GM18517 (cell line): ENCODE data around the gene IL12RB2.
"Not testable (repeated sequence)": the region's sequence is repeated elsewhere in the genome, so short reads cannot be mapped to it uniquely, and the experiment has no call there.

ENCODE experiments used
- ATAC-seq: cut with Tn5 transposase; IDR thresholded peaks from one replicate; pipeline ENCODE4 v1.9.1; 2021; ENCODE audit warnings: mild to moderate bottlenecking, moderate library complexity; ENCODE audit not compliant: unreplicated experiment

Gene IL12RB2

DNA sequence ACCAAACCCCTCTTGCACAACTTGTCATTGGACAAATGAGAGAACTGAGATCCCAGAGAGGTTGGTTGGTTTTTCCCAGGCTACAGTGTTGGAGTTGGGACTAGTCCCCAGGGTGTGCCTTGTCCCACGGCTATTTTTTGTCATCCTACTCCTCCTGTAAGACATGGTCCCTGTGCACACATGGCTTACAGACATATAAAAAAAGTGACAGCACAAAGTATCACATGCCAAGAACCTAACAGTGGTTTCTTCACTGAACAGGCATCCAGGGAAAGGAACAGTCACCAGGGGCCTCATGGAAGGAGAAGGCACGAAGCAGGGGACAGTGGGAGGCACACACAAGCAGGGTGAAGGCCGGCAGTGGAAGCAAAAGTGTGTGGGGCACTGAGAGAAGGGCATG is 86.1 kb downstream of the IL12RB2 start:
- no peak for ATAC-seq

DNA sequence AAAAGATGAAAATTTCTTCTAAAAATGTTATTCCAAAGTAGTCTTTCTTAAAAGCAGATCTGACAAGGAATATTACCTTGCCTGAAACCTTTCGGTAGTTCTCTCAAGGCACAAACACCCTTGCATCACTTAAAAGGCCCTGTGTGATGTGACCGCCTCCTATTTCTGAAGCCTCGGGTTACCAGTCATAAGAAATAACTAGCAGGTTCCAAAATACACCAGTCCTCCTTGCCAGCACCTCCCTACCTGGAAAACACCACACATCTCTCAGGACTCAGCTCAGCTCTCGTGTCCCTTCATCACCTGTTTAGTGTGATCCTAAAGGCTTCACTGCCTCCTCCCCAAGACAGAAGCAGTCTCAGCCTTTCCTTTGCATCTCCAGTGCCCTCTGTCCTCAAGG is 86.9 kb downstream of the IL12RB2 start:
- no peak for ATAC-seq

DNA sequence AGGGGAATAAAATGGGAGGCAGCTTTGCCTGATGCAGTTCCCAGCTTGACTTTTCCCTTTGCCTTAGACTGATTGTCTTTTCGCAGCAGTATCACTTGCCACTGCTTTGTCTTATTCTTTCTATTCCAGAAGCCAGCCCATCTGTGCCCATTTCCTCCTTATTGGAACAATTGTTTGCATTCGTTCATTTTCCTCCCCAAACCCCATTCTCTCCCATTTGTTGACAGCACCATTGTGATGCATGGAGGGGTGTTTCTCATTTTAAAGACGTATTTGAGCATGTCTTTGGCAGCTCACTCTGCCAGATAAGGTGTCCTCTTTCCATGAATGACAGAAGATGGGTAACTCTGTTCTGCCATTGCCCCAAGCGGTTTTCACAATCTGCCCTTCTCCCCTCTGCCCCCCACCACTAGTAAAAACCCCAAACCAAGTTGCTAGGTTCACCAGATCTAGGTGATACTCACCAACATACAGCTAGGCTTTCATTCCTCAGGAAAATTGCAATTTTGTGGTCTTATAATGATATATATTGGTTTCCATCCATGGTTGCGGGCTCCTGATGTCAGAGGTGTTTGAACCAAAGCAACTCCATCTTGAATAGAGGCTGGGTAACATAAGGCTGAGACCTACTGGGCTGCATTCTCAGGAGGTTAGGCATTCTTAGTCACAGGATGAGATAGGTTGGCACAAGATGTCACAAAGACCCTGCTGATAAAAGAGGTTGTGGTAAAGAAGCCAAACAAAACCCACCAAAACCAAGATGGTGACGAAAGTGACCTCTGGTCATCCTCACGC is 91.7 kb downstream of the IL12RB2 start:
- no peak for ATAC-seq

DNA sequence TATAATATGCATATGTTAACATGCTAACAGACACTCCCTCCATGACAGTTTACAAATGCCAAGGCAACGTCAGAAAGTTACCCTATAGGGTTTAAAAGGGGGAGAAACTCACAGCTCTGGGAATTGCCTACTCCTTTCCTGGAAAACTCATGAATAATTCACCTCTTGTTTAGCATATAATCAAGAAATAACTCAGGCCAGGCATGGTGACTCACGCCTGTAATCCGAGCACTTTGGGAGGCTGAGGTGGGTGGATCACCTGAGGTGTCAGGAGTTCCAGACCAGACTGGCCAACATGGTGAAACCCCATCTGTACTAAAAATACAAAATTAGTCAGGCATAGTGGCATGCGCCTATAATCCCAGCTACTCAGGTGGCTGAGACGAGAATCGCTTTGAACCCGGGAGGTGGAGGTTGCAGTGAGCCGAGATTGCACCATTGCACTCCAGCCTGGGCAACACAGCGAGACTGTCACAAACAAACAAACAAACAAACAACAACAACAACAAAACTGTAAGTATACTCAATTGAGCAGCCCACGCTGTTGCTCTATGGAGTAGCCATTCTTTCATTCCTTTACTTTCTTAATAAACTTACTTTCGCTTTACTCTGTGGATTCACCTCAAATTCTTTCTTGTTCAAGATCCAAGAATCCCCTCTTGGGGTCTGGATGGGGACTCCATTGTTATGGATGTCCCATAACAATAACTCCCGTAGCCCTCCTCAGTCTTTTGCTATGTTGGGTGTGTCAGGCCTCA is 92.5 kb downstream of the IL12RB2 start:
- ATAC-seq: not testable (repeated sequence)

DNA sequence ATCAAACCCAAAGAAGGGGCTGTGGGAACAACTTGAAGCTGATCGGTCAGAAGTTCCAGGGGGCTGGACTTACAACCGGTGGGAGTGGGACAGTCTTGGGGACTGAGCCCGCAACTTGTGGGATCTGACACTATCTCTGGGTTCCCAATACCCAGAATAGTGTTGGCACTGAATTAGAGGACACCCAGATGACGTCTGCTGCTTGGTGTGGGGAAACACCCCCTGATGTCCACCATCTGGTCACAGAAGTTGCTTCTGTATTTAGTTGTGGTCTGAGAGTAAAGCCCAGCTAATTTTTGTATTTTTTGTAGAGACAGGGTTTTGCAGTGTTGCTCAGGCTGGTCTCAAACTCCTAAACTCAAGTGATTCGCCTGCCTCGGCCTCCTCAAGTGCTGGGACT is 93.8 kb downstream of the IL12RB2 start:
- ATAC-seq: no peak

DNA sequence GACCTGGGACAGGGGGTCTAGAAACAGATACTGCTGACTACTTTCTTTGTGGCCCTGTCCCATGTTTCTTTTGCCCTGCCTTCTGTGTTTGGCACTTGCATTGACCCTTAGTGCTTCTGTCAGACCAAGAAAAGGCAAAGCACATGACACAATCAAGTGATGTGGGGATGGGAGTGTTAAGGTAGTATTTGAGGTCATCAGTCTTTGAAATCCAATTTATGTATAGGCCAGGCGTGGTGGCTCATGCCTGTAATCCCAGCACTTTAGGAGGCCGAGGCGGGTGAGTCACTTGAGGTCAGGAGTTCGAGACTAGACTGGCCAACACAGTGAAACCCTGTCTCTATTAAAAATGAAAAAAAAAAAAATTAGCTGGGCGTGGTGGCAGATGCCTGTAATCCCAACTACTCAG is 96.5 kb downstream of the IL12RB2 start:
- no peak for ATAC-seq

DNA sequence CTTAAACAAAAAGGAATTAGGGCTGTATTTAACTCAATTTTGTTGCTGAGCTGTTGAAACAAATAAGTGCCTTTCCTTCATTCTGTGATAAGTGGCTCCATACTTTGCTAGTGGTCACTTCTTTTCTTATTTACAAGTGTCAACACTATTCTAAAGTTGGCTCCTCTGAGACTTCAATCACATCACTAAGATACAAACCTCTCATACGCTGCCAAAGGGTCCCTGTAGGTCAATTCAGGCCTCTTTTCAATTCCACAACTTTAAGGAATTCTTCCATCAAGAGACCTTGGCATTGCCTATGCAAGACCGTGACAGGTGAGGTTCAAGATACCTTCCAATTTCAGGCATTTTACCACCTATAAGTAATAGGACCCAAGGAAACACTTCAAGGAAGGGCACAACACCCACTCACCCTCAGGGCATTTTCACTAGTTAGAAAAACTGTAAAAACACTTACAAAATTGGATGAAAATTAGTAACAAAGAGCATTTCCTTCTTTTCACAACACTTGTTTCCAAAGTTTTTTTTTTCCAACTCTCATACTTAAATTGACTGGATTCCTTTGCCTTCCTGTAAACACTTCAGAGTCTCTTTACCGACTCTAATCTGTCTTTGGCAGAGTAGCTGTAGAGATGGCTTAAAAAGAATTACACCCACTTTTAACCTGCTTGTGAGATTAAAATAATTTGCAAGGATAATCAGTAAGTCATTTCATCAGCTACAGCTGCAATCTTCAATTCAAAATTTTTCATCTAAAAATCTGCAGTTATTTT is 98.0 kb downstream of the IL12RB2 start:
- ATAC-seq: no peak

DNA sequence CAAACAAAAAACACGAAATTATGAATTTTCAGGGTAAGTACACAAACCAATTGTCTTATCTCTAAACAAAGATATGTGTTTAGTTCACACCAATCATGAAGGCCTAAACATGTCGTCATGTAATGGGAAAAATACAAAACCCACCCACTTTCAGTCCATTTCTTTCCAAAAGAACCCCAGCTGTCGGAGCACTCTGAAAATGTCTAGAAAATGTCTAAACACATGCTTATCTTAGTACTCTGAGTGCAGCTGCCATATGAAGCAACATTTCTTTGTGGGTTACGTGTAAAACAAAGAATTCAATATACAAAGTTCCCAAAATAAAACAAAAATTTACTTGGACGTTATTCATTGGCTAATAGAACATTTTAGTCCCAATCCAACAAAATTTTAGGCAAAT is 99.8 kb downstream of the IL12RB2 start:
- no peak for ATAC-seq

DNA sequence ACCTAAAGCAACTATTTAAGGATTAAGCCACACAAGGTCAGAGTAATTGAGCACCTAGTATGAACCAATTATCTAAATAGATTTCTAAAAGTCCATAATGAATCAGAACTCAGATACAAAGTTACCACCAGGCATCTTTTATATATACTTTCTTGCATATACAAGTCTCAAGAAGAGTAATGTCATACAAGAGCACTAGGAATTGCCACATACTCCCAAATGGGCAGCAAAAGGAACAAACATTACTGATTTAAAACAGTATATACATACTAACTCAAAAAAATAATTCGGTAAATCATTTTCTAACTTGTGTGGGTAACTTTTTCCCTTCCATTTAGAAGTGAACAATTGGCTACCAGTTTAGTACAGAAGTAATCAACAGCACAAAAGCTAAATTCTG is 100.5 kb downstream of the IL12RB2 start:
- no peak for ATAC-seq

DNA sequence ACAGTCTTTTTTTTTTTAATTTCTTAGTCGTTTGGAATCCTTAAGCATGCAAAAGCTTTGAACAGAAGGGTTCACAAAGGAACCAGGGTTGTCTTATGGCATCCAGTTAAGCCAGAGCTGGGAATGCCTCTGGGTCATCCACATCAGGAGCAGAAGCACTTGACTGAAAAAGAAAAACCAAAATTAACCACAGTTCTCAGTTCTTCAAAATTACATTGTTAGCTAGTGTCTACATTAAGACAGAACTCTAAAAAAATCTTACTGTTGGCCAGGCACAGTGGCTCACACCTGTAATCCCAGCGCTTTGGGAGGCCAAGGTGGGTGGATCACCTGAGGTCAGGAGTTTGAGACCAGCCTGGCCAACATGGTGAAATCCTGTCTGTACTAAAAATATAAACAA is 105.4 kb downstream of the IL12RB2 start:
- ATAC-seq: not testable (repeated sequence)

DNA sequence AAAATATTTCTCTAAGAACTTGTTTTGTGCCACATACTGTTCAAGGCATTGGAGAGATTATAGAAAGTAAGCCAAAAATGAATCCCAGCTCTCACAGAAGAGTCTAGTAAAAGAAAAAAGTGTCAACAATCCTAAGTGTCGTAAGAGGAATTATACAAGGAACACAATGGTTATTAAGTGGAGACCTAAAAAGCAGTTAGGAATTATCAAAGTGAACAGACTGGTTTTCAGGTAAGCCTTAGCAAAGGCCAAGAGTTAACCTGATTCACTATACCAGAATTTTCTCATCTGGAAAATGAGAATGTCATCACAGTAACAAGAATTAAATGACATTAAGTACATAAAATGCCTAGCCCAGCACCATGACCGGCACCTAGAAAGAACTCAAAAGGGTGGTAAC is 106.9 kb downstream of the IL12RB2 start:
- no peak for ATAC-seq

DNA sequence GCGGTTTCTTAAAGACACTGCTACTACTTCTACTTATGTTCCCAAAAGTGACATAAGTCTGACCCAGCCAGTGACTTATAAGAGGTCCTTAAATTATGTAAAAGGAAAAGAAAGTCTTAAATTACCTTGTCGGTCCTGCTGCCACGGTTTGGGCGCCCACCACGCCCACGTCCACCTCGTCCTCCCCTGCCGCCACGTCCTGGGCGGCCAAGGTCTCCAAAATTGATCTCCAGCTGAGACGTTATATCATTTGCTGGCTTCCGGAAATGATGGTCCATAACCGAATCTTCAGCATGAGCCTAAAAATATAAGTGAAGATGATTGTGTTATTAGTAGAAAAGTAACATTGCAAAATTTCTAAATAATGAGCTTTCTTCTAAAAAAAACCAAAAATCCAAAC is 107.4 kb downstream of the IL12RB2 start:
- ATAC-seq: no peak

DNA sequence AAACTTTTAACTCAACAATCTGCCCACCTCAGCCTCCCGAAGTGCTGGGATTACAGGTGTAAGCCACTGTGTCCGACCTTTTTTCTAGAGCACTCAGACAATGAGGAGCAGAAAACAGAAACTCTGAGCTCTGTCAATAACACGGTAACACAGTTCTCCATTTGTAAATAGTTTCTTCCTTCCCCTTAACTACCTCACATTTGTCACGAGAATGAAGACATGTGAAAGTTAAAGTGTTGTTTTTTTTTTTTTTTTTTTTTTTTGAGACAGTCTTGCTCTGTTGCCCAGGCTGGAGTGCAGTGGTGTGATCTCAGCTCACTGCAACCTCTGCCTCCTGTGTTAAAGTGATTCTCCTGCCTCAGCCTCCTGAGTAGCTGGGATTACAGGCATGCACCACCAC is 110.1 kb downstream of the IL12RB2 start:
- not testable (repeated sequence) for ATAC-seq

DNA sequence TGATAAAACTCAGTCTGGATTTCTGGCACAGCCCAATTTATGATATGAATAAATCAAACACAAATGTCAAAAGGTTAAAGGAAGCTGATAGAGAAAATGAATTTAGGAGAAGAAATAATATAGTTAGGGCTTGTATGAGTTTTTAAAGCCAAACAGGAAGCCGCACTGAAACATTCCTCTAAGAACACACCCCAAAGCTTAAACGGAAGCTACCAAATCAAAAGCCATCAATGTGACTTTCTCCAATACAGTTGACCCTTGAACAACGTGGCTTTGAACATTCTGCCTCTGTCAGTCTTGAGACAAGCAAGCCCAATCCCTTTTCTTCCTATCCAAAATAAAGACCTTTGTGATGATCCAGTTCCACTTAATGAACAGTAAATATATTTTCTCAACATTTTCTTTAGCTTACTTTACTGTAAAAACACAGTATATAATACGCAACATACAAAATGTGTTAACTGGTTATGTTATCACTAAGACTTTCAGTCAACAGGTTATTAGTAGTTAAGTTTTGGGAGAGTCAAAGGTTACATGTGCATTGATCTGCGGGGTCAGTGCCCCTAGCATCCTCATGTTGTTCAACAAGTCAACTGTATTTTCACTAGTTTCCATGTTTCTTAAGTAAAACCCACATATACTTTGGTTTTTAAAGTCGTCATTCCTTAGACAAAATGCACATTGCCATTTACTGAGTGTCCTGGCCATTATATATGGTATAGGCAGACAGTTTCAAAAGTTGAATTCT is 111.3 kb downstream of the IL12RB2 start:
- ATAC-seq: no peak

DNA sequence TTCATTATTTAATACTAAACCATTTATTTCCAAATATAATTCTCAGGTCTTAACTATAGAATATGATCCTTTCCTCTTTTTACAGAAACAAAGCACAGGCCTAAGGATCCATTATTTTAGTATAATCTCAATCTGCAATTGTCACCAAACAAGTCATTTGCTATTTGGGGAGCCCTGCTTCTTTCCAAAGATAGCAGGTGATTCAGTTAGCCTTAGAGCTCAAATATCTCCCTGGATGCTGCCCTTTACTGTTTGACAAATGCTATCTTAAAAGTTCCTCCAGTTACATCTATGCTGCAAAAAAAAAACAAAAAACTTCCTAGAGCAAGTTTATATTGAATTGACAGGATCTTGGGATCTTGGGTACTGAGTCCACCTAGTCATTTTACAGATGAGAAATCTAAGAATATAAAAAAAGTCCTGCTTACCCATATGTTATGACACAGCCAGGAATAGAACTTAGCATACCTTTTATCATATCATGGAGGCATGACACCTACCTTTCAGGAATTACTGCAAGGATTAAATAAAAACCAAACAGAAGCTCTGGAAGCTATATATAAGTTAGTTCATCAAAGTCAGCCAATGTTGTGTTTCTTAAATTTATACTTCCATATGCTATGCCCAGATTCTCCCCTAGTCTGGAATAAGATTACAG is 113.3 kb downstream of the IL12RB2 start:
- ATAC-seq: no peak

DNA sequence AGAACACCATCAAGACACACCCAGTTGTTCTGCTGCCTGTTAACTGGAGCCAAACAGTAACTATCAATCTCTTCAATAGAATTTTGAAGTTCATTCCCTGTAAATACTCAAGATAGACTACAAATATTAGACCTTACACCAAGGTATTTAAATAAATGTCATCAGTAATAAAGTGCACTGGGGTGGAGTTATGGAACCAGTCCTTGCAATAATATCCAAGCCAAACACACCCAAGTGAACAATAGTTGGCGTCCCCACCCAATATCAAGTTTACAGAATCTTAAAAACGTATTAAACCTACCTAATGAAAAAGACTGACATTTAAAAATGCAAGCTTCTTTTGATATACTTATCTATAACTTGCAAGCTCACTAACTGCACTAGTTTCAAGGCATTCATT is 119.8 kb downstream of the IL12RB2 start:
- no peak for ATAC-seq

DNA sequence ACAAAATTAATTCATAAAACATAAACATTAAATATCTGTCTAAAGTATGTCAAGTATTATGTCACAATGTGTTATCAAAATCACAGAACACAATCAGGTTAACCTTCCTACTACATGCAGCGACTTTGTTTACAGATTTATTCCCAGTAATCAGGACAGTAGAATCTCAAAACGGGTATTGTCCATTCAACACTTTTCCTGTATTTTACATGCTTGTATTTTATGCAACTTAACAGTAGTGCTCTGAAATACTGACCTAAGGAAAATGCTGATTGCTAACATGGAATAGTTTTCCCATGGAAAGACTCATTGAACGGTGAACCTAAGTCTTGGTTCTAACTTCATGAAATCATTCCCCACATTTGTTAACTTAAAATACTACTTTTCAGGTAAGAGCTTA is 120.3 kb downstream of the IL12RB2 start:
- ATAC-seq: no peak

DNA sequence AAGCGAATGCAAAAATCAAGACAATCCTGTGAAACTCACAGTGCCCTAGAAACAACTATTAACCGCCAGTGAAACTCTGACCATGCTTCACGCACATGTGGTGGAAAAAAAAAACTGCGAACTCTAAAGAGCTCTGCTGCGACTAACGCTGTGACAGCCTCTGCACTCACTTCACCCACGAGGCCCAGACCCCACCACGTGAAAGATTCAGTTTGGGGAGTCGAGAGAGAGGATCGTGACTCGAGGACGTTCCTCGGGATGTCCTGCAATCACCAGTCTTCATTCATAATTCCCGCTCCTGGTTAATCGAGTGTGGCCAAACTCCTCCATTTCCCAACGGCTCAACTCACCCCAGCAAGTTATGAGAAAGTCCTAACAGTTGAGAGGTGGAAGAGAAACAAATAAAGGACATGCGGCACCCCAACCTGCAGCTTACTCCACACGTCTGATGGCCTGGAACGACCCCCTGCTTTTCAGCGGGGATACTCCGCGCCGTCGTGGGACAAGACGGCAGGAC is 121.4 kb downstream of the IL12RB2 start:
- no peak for ATAC-seq

DNA sequence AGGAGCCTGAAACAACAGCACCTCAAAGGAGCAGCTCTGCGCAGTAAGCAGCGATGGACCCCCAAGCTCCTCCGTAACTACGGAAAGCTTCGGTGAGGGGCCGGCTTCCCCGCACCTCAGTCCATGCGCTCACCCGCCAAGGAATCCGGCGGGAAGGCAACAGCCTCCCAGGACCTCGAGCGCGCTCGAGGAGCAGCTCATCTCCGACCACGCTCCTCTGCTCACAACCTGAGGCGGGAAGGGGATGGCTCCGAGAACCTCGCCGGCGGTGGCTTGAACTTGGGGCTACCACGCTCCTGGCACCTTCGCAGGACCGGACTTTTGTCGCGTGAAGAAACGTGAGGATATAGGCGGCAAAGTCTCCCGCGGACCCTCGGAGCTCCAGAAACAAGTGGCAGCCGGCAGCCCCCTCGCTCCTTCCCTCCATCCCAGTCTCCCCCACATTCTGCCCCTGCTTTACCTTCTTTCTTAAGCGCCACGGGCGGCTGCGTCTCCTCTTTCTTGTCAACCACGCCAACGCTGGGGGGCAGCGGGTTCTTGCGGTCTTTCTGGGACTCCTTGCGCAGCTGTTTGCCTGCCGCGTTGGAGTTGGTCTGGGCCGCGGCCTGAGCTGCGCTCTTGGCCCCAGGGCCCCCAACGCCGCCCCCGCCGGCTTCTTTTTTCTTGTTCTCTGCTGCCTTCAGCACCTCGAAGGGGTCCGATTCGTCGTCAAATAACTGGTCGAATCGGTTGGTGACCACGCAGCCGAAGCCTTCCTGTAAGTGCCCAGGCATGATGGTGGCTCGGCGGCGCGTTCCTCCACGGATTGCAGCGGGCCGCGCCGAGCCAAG is 122.1 kb downstream of the IL12RB2 start:
- ATAC-seq: no peak
